ENCODE measurements around the gene CGB2.

Gene CGB2

GRCh38 chr19:49031642-49032301 lies at the start of gene CGB2:
Gene CGB2, plus strand, starts transcription at chr19:49031890. Its CDS starts 206 bp downstream, at chr19:49032096.
- DNase-seq, result peak; percentile 62

DNA sequence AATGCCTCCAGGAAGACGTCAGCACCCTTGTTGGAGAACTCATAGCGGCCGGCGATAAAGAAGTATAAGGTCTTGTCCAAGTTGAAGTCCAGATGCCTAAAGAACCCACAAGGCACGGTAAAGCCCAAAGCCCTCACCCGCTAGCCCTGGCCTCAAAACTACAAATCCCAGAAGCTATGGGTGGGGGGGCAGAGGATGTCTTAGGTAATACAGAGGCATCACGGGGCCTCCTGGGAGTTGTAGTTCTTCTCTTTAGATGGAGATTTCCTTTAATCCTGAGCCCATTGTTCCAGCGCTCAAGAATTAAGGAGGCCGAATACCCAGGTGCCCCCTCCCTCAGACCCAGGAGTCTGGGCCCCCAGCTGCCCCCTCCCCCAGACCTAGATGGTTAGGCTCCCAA lies 49.4 kb upstream of the CGB2 start:
- no peak for DNase-seq

DNA sequence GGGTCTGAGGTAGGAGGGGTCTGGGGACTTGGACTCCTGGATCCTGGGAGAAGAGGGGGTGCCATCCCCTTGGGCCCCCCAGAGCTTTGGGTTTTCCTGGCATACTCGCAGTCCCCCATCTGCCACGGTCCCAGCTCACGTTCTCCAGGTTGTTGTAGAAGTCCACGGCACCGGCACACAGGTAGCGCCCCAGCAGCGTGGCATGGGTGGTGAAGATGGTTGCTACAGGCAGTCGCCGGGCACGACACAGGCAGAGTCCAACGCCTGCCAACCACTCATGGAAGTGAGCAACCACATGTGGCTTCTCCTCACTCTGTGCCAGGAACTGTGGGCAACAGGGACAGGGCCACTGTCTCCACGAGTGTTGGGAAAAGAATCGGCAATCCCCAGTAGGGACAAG lies 46.0 kb upstream of the CGB2 start:
- no peak for DNase-seq

DNA sequence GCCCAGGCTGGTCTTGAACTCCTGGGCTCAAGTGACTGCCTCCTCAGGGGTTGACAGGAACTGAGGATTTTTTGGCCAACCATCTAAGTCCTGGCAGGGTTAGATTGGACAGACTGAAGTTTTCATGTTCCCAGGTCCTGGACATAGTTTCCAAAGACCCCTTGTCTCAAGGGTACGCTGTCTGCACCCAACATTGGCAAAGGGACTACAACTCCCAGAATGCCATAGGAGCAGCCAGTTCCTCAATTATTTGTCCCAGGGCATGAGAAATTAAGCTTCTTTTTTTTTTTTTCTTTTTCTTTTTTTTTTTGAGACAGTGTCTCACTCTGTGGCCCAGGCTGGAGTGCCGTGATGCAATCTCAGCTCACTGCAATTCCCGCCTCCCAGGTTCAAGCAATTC lies 45.5 kb upstream of the CGB2 start:
- no peak for DNase-seq

- no peak for DNase-seq
Observed at GRCh38 chr19:48987323-48987722, 44.4 kb upstream of the CGB2 start.

DNA sequence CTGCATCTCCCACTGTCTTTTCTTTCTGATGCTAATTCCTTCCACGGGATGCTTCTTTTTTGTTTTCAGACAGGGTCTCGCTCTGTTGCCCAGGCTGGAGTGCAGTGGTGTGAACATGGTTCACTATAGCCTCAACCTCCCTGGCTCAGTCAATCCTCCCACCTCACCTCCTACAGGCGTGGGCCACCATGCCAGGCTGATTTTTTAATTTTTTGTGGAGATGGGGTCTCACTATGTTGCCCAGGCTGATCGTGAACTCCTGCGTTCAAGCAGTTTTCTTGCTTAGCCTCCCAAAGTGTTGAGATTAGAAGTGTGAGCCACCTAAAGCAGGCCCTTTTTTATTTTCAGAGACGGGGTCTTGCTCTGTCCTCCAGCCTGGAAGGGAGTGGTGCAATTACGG lies 43.4 kb upstream of the CGB2 start:
- no peak for DNase-seq

GRCh38 chr19:48988860-48989259 lies 42.8 kb upstream of the CGB2 start:
- DNase-seq, result no peak

DNA sequence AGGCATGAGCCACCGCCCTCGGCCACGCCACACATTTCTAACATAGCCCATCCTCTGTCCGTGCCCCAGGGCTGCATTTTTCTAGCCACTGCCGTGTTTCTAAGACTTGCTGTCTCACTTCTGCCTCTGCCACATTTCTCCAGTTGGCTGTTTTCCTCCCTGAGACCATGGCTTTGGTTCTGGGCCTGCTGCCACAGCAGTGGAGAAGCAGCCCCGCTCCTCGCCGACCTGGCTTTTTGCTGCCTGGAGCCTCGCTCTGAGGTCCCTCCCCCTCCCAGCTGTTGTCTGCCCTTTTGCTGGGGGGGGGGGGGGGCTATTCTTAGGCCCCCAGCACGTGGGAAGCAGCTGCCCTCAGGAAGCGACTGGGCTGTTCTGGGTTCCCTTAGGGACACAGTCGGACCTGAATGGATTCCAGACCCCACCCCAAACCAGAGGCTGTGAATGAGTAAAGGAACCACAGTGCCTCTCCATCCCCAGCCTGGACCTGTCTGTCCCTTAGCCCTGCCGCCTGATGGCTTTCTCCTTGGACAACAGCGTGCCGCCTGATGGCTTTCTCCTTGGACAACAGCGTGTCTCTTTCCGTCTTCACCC lies 41.9 kb upstream of the CGB2 start:
- no peak for DNase-seq

- DNase-seq, result no peak
Observed at GRCh38 chr19:48990400-48990799, 41.3 kb upstream of the CGB2 start.

DNA sequence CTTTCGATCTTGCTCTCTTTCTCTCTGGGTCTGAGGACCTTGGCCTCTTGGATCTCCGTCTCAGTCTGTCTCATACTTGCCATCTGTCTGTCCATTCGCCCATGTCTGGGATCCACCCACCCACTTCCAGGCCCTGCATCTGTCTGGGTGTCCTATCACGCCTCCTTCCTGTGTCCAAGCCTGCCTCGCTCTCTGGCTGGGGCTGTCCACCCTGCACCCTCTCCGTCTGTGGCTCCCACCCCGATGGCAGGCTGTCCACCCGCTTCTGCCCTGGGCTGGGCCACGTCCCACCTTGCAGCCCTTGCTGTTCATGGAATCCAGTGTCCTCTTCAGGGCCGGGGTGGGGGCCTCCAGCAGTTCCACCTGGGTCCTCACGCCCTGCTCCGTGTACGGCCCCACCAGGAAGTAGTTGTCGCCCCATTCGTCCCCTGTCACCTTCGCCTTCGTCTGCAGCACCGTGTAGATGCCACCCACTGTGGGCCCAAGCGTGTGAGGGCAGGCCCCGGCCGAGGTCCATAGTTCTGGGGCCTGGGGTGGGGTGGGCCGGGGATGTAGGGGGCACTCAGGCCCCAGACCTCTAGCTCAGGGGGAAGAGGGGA lies 40.6 kb upstream of the CGB2 start:
- DNase-seq, result no peak

DNA sequence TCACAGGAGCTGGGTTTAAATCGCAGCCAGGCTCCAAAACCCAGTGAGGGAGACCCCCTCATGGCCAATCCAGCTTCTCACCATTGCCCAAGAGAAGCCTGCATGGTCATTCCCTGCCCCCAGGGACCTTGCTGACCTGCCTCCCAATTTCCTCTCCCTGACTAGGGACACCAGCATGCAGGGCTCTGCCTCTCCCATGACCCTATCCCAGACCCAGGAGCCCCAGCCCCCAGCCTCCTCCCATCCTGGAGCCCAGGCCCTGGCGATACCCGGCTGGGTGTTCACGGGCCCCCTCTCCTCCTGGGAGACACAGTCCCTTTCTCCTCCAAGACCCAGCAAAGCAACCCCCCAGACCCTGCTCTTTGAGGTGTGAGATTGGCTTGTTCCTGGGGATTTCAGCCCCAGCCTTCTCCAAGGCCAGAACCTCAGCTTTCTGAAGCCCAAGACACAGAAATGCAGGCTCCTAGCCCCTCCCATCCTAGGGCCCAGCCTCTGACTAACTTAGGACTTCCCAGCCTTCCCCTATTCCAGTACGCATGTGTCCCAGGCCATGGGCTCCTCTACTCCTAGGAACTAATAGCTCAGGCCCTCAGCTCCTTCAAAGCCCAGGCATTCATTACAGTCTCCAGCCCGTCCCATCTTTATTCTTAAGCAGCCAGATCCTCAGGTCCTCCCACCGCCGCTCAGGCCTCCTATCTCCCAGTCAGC lies 39.7 kb upstream of the CGB2 start:
- DNase-seq, result no peak

- no peak for DNase-seq
Observed at GRCh38 chr19:48992581-48993174, 39.0 kb upstream of the CGB2 start.

DNA sequence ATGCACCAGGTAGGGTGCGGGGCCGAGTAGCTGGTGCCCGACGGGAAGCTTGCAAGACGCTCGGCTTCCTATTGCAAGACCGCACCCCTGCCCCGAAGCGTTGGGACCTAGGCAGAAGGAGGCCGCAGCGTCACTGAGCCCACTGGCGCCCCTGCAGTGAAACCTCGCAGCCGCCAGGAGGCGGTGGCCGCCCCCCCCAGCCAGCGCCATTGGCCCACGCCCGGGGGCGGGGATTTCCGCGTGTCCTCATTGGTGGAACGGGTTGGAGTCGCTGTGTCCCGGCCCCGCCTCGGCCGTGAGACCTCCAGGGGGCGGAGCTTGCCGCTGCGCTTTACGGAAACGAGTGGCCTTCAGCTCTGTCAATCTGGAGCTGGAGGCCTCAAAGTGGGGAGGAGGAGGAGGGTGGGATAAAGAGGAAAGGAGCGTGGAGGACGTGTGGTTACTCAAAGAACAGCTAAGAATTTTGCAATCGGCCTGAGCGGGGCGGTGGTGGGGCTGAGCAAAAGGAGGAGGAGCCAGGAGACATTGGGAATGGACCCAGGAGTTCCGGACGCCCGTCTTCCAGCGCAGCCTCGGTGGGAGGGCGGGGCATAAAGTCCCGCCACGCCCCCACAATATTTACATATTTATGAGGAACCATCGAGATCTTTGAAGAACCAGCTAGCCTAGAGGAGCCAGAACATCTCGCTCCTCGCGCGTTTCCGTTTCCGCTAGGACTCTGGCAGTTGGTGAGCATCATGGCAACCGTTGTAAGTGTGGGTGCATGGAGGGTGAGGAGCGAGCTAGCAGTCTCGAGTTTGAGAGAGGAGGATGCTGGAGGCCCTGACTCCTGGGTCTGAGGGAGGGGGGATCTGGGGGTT lies 38.3 kb upstream of the CGB2 start, which contains the start of the genes GYS1 and RUVBL2:
GYS1 (minus strand) TSS at position 135 of the 860 bp plus-strand sequence. CDS start 197 bp downstream, outside the sequence.
RUVBL2 (plus strand) TSS at position 713 of the 860 bp plus-strand sequence; CDS start at position 738, 25 bp downstream.
- peak; percentile 100 for DNase-seq

DNA sequence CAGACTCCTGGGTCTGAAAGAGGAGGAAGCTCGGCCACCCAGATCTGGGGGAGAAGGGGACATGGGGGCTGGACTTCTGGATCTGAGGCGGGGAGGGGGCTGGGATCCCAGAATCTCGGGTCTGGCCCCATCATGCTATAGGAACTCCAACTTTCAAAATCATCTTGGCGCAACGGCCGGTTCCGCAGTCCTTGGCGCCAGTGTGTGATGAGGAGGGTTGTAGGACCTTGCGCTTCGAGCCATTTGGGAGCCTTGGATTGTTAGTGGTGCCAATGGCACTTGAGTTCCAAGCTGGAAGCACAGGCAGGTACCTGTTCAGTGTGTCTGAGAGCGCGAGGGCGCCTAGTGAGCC lies 37.7 kb upstream of the CGB2 start:
- no peak for DNase-seq

- DNase-seq, result peak; percentile 44
Observed at GRCh38 chr19:48997972-48998371, 33.7 kb upstream of the CGB2 start.

- DNase-seq, result peak; percentile 78
Observed at GRCh38 chr19:48999481-49000325, 32.0 kb upstream of the CGB2 start.

DNA sequence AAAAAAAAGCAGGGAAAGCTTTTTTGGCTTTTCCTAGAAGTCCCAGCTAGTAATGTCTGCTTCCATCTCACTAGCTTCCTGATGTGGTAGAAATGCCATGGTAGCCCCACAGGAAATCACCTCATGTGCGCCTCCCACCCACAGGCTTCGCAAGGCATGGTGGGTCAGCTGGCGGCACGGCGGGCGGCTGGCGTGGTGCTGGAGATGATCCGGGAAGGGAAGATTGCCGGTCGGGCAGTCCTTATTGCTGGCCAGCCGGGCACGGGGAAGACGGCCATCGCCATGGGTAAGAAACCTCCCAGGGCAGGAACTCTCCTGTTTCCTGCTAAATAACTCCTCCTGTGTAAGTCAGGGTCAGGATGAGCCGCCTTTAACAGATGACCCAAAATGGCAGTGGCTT lies 27.6 kb upstream of the CGB2 start:
- DNase-seq, result no peak

DNA sequence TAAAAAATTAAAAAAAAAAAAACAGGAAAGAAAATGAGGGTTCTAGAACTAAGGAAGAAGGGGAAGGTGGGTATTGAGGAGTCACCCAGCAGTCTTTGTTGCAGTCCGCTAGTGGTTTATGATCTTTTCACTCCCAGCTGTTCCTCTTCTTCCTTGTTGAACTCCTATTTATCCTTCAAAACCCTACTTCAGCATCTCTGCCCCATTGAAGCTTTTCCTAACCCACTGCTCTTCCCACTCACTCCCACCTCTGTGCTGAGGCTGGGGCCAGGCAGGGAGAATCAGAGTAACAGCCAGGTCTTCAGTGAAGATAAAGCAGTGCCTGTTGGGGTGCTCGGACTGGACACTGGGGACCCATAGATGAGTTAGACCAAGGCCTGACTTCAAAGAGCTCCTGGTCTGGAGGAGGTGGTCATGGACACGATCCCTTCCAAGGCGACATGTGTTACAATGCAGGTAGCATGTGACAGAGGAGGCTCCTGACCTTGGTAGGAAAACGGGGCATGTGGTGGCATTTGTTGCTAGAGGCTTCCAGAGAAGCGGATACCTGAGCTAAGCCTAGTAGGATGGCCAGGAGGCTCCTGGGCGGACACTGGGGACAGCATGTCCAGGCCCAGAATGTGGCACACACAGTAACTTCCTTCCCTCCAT lies 26.6 kb upstream of the CGB2 start:
- DNase-seq, result no peak

DNA sequence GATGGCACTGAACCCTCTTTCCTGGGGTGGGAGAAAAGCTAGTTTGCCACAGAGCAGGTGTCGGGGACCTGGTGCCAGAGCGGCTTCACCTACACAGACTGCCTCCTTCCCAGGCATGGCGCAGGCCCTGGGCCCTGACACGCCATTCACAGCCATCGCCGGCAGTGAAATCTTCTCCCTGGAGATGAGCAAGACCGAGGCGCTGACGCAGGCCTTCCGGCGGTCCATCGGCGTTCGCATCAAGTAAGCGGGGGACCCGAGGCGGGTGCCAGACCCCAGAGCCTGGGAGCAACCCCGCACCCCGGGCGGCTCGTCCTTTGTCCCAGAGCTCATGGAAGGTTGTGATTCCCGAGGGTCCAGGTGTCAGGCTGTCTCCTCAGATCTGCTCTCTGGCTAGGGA lies 24.8 kb upstream of the CGB2 start:
- no peak for DNase-seq

DNA sequence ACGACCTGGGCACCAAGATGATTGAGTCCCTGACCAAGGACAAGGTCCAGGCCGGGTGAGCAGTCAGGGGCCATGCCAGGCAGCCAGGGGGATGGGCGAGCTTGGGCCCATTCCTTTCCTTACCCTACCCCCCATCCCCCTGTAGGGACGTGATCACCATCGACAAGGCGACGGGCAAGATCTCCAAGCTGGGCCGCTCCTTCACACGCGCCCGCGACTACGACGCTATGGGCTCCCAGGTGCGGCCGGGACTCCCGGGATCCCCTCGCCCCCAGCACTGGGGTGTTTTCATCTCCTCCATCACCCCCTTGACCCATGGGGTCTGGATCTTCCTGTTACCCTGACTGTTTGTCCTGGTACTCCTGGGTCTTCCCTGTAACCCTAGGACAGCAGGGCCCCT lies 21.9 kb upstream of the CGB2 start:
- no peak for DNase-seq

GRCh38 chr19:49010453-49010852 lies 21.2 kb upstream of the CGB2 start:
- DNase-seq, result no peak
